ENCODE measurements around the gene ADAMTS20.
A peak's percentile ranks its signal among the peaks of the same experiment; 100 is the strongest.

GRCh38 chr12:43551971-43552559 is at the start of gene ADAMTS20:
- TF ChIP-seq CTCF (conservative IDR thresholded peaks at IDR 0.05; ENCODE audit: low read depth, low read length) (peak; percentile 36; the same call in 1 of the 2 replicates), EZH2 (IDR thresholded peaks at IDR 0.05; ENCODE audit: borderline replicate concordance, low read depth, low read length, poor library complexity, severe bottlenecking) (no peak)

All from A673 (cell line).